GM12878 (cell line): Measurements from ENCODE around the gene ESYT3. TPM values are rescaled to one million over a fixed set of nuclear protein-coding genes. Genes with fewer than 3 reads are reported as not detected.

ENCODE experiments used
- ATAC-seq: fragments of 200-7000 bp; cut with Tn5 transposase; 3 replicates; pipeline ENCODE4 v1.9.1; 2020; ENCODE audit warnings: mild to moderate bottlenecking, moderate library complexity
- BruUV-seq: library from RNA; stranded (reverse); fragments of 400-500 nt; replicated peaks from 2 replicates; lab custom pipeline; 2021; lab: Mats Ljungman, UMichigan
- CTCF ChIA-PET: fragments of 300-600 bp; sonication (Branson Sonifier 250); formaldehyde crosslinking; extraction: SDS; loops from one replicate; lab custom pipeline; 2021; ENCODE audit warnings: inconsistent platforms; lab: Yijun Ruan, JAX
- POLR2A ChIA-PET: fragments of 350-600 bp; formaldehyde crosslinking; extraction: SDS; loops from one replicate; lab custom pipeline; 2021; ENCODE audit warnings: inconsistent platforms; lab: Charles Lee
- RAD21 ChIA-PET: fragments of 300-600 bp; sonication (Branson Sonifier 250); formaldehyde crosslinking; loops from one replicate; lab custom pipeline; 2023; ENCODE audit warnings: antibody characterized with exemption; ENCODE audit not compliant: unreplicated experiment; lab: Charles Lee
- SMC1A ChIA-PET: fragments of 300-600 bp; sonication (Branson Sonifier 250); formaldehyde crosslinking; loops from one replicate; lab custom pipeline; 2023; ENCODE audit not compliant: unreplicated experiment, uncharacterized antibody; lab: Charles Lee
- DNase-seq: peaks from one replicate; pipeline ENCODE4 v3.0.0-alpha.2; 2011; ENCODE audit warnings: low read depth, low spot score
- FAIRE-seq: peaks from 3 replicates; lab custom pipeline; 2011; peaks lifted over from hg19 to GRCh38; lab: Jason Lieb, UNC
- H2AFZ ChIP-seq: 2 replicates; pipeline ENCODE4 v1.6.0; 2011; ENCODE audit warnings: low read depth, low read length, control low read depth; ENCODE audit not compliant: control insufficient read depth
- H3K27ac ChIP-seq: 2 replicates; pipeline ENCODE4 v1.5.1; 2011; ENCODE audit warnings: control low read depth; ENCODE audit not compliant: control insufficient read depth, insufficient read depth
- H3K27me3 ChIP-seq, 2 experiments: replicated peaks in 1 of 2; 2 replicates each; pipeline versions ENCODE4 v1.6.0 to v1.6.1; 2011; ENCODE audit warnings: low read length in 1 of 2; ENCODE audit not compliant: control insufficient read depth in 2 of 2, insufficient read depth in 2 of 2
- H3K36me3 ChIP-seq, 2 experiments: 2 replicates each; pipeline ENCODE4 v1.5.1; 2011; ENCODE audit warnings: low read length in 1 of 2; ENCODE audit not compliant: control insufficient read depth in 2 of 2, insufficient read depth in 2 of 2
- H3K4me1 ChIP-seq: 2 replicates; pipeline ENCODE4 v1.6.1; 2011; ENCODE audit warnings: mild to moderate bottlenecking, low read length, moderate library complexity, mixed read lengths; ENCODE audit not compliant: control insufficient read depth, insufficient read depth
- H3K4me2 ChIP-seq: 2 replicates; pipeline ENCODE4 v1.6.0; 2011; ENCODE audit warnings: control low read depth; ENCODE audit not compliant: control insufficient read depth, insufficient read depth
- H3K4me3 ChIP-seq: fragments of 200-600 bp; sonication (generic); 2 replicates; pipeline ENCODE4 v1.5.1; 2016
- H3K79me2 ChIP-seq: 2 replicates; pipeline ENCODE4 v1.6.0; 2011; ENCODE audit warnings: low read length; ENCODE audit not compliant: control insufficient read depth, insufficient read depth
- H3K9ac ChIP-seq: 2 replicates; pipeline ENCODE4 v1.8.0; 2011; ENCODE audit warnings: low read length, control low read depth, mixed read lengths; ENCODE audit not compliant: control insufficient read depth, insufficient read depth
- H3K9me3 ChIP-seq: replicated peaks from 3 replicates; pipeline ENCODE4 v1.5.1; 2011; ENCODE audit warnings: mild to moderate bottlenecking, low read length; ENCODE audit not compliant: control insufficient read depth, insufficient read depth
- H4K20me1 ChIP-seq: 2 replicates; pipeline ENCODE4 v1.6.0; 2011; ENCODE audit not compliant: control insufficient read depth, insufficient read depth
- ATF7 ChIP-seq: fragments of 450-650 bp; IDR thresholded peaks from 2 replicates; pipeline ENCODE4 v1.6.1; 2016; ENCODE audit warnings: low read depth, mild to moderate bottlenecking
- CREM ChIP-seq: IDR thresholded peaks from 2 replicates; pipeline ENCODE4 v1.6.1; 2014; ENCODE audit warnings: antibody characterized with exemption, low read depth
- MXI1 ChIP-seq: fragments of 150-350 bp; IDR thresholded peaks from 2 replicates; pipeline ENCODE4 v1.6.1; 2011; ENCODE audit warnings: low read depth, mild to moderate bottlenecking, inconsistent platforms, low read length, improper control_type of control experiment
- NR2F1 ChIP-seq: fragments of 450-650 bp; conservative IDR thresholded peaks from 2 replicates; pipeline ENCODE4 v1.6.1; 2017; ENCODE audit warnings: mild to moderate bottlenecking
- PML ChIP-seq: IDR thresholded peaks from 2 replicates; pipeline ENCODE4 v1.6.1; 2012; ENCODE audit warnings: low read length, inconsistent platforms
- RB1 ChIP-seq: fragments of 450-650 bp; formaldehyde crosslinking; IDR thresholded peaks from 2 replicates; pipeline ENCODE4 v1.6.1; 2017; ENCODE audit warnings: mild to moderate bottlenecking, borderline replicate concordance
- TCF12 ChIP-seq: IDR thresholded peaks from 2 replicates; pipeline ENCODE4 v1.6.1; 2011; ENCODE audit warnings: low read depth, mild to moderate bottlenecking, low read length
- ZSCAN29 ChIP-seq: fragments of 450-650 bp; IDR thresholded peaks from 2 replicates; pipeline ENCODE4 v1.6.1; 2017; ENCODE audit warnings: mild to moderate bottlenecking, moderate library complexity
- WGBS: methylation state at CpG from one replicate; pipeline ENCODE4 v1.1.6; 2016; ENCODE audit warnings: low lambda C conversion rate; ENCODE audit not compliant: insufficient replicate concordance, insufficient coverage; ENCODE audit errors: missing lambda C conversion rate; 5-methylcytosine and 5-hydroxymethylcytosine counted together
- in situ Hi-C: fragments of 300-500 bp; cut with MboI; formaldehyde crosslinking; loops from 9 replicates; pipeline ENCODE4 v1.14.3; 2018; ENCODE audit warnings: mixed read lengths
- intact Hi-C: fragments of 100-400 bp; cut with micrococcal nuclease; formaldehyde crosslinking; loops from one replicate; pipeline ENCODE4 v1.14.2; 2022; ENCODE audit not compliant: unreplicated experiment
- polyA plus RNA-seq, 11 experiments: library from polyadenylated mRNA; depleted of rRNA in 4 of 11; unstranded in 6 of 11; stranded (reverse) in 5 of 11; fragments of >200 nt; fragmentation: Nextera tagmentation in 4 of 11; fragmentation: Illumina TruSeq in 1 of 11; extraction: Ambion mirVana in 4 of 11; extraction: Trizol in 1 of 11; gene quantifications; 1 replicate in 1 of 11; 2 replicates in 10 of 11; pipeline versions ENCODE4 v1.2.1 to v1.2.3, GENCODE V29; 2011 to 2016; ENCODE audit warnings: inconsistent platforms in 2 of 11, missing spikeins in 2 of 11, low read depth in 1 of 11
- total RNA-seq, 4 experiments: library from RNA; depleted of rRNA in 3 of 4; stranded (reverse); fragments of >200 nt in 3 of 4; fragmentation: Illumina TruSeq in 1 of 4; extraction: Trizol in 1 of 4; gene quantifications; 2 replicates each; pipeline versions ENCODE4 v1.2.1 to v1.2.3, GENCODE V29; 2013 to 2021
- TF ChIP-seq, protein P1 (sequence below): fragments of 450-650 bp; IDR thresholded peaks from 2 replicates; pipeline ENCODE4 v1.6.1; 2017; ENCODE audit warnings: borderline replicate concordance
- TF ChIP-seq, protein P2 (sequence below): fragments of 450-650 bp; IDR thresholded peaks from 2 replicates; pipeline ENCODE4 v1.6.1; 2017; ENCODE audit warnings: mild to moderate bottlenecking, moderate library complexity
- TF ChIP-seq, protein P3 (sequence below): IDR thresholded peaks from 2 replicates; pipeline ENCODE4 v1.6.1; 2011; ENCODE audit warnings: borderline replicate concordance, low read depth, mild to moderate bottlenecking, moderate library complexity, mixed read lengths, low read length; ENCODE audit not compliant: insufficient read depth; ENCODE audit errors: extremely low read length
- TF ChIP-seq, protein P4 (sequence below): fragments of 450-650 bp; IDR thresholded peaks from 2 replicates; pipeline ENCODE4 v1.6.1; 2017; ENCODE audit warnings: antibody characterized with exemption, mild to moderate bottlenecking, moderate library complexity
- TF ChIP-seq, protein P5 (sequence below): IDR thresholded peaks from 2 replicates; pipeline ENCODE4 v1.6.1; 2011; ENCODE audit warnings: mild to moderate bottlenecking, low read depth, low read length, moderate library complexity; ENCODE audit not compliant: insufficient replicate concordance

Gene ESYT3
- total and polyA plus RNA-seq, 10 of the 15 experiments (the other 5 are each of a cell fraction or from before 2014, with no cell fraction given): not detected

DNA sequence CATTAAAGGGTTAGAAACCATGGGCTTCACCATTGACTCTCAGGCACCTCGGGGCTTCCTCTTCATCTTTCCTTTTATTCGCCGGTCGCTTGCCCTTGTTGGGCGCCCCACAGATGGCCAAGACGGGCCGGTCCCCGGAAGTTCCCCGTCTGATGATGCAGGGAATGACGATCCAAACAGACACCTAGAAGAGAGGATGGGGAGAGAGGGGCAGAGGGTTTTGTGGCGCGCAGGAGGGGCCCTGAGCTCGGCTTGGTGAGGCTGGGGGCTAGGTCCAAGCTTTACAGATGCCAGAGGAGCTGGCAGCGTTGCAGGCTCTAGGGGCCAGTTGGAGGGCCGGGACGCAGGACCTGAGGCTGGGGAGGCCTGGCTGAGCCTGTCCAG lies 532 bp upstream of the ESYT3 start:
- Histone ChIP-seq H4K20me1 (no peaks in the 10 kb centered on the region), H3K4me1 (no peaks in the 10 kb centered on the region), H3K4me3 (no peak overlapping the region), H3K9ac (no peak overlapping the region), H3K36me3 (no peaks in the 10 kb centered on the region), H2AFZ (no peak overlapping the region), H3K27ac (no peak overlapping the region), H3K4me2 (no peak overlapping the region), H3K9me3 (no peaks in the 10 kb centered on the region), H3K79me2 (no peaks in the 10 kb centered on the region), H3K27me3 (peaks cover 14 to 15% of the 10 kb centered on the region in 2 experiments)
- WGBS: 67% methylated on average over 16 of the region's 16 CpGs
- BruUV-seq: no TSS peak
- FAIRE-seq (no peak), ATAC-seq (no peak), DNase-seq (no peak)
- ChIA-PET SMC1A (no interaction called here), POLR2A (no interaction called here), CTCF (interaction anchor here (0.6 to 1.0 kb wide), 2 partner anchors 12 to 225 kb away, joined by 3 read pairs; no protein-coding TSS in a partner anchor), RAD21 (no interaction called here)
- intact Hi-C loops (no loop called here), in situ Hi-C loops (no loop called here)
- TF ChIP-seq TCF12 (no peak), NR2F1 (no peak), ATF7 (no peak), ZSCAN29 (no peak), MXI1 (no peak), PML (no peak), RB1 (no peak), CREM (no peak)
- TF ChIP-seq, protein P1, sequence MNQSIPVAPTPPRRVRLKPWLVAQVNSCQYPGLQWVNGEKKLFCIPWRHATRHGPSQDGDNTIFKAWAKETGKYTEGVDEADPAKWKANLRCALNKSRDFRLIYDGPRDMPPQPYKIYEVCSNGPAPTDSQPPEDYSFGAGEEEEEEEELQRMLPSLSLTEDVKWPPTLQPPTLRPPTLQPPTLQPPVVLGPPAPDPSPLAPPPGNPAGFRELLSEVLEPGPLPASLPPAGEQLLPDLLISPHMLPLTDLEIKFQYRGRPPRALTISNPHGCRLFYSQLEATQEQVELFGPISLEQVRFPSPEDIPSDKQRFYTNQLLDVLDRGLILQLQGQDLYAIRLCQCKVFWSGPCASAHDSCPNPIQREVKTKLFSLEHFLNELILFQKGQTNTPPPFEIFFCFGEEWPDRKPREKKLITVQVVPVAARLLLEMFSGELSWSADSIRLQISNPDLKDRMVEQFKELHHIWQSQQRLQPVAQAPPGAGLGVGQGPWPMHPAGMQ: no peak
- TF ChIP-seq, protein P2, sequence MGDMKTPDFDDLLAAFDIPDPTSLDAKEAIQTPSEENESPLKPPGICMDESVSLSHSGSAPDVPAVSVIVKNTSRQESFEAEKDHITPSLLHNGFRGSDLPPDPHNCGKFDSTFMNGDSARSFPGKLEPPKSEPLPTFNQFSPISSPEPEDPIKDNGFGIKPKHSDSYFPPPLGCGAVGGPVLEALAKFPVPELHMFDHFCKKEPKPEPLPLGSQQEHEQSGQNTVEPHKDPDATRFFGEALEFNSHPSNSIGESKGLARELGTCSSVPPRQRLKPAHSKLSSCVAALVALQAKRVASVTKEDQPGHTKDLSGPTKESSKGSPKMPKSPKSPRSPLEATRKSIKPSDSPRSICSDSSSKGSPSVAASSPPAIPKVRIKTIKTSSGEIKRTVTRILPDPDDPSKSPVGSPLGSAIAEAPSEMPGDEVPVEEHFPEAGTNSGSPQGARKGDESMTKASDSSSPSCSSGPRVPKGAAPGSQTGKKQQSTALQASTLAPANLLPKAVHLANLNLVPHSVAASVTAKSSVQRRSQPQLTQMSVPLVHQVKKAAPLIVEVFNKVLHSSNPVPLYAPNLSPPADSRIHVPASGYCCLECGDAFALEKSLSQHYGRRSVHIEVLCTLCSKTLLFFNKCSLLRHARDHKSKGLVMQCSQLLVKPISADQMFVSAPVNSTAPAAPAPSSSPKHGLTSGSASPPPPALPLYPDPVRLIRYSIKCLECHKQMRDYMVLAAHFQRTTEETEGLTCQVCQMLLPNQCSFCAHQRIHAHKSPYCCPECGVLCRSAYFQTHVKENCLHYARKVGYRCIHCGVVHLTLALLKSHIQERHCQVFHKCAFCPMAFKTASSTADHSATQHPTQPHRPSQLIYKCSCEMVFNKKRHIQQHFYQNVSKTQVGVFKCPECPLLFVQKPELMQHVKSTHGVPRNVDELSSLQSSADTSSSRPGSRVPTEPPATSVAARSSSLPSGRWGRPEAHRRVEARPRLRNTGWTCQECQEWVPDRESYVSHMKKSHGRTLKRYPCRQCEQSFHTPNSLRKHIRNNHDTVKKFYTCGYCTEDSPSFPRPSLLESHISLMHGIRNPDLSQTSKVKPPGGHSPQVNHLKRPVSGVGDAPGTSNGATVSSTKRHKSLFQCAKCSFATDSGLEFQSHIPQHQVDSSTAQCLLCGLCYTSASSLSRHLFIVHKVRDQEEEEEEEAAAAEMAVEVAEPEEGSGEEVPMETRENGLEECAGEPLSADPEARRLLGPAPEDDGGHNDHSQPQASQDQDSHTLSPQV: no peak
- TF ChIP-seq, protein P3, sequence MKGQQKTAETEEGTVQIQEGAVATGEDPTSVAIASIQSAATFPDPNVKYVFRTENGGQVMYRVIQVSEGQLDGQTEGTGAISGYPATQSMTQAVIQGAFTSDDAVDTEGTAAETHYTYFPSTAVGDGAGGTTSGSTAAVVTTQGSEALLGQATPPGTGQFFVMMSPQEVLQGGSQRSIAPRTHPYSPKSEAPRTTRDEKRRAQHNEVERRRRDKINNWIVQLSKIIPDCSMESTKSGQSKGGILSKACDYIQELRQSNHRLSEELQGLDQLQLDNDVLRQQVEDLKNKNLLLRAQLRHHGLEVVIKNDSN: no peak
- TF ChIP-seq, protein P4, sequence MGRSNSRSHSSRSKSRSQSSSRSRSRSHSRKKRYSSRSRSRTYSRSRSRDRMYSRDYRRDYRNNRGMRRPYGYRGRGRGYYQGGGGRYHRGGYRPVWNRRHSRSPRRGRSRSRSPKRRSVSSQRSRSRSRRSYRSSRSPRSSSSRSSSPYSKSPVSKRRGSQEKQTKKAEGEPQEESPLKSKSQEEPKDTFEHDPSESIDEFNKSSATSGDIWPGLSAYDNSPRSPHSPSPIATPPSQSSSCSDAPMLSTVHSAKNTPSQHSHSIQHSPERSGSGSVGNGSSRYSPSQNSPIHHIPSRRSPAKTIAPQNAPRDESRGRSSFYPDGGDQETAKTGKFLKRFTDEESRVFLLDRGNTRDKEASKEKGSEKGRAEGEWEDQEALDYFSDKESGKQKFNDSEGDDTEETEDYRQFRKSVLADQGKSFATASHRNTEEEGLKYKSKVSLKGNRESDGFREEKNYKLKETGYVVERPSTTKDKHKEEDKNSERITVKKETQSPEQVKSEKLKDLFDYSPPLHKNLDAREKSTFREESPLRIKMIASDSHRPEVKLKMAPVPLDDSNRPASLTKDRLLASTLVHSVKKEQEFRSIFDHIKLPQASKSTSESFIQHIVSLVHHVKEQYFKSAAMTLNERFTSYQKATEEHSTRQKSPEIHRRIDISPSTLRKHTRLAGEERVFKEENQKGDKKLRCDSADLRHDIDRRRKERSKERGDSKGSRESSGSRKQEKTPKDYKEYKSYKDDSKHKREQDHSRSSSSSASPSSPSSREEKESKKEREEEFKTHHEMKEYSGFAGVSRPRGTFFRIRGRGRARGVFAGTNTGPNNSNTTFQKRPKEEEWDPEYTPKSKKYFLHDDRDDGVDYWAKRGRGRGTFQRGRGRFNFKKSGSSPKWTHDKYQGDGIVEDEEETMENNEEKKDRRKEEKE: no peak
- TF ChIP-seq, protein P5, sequence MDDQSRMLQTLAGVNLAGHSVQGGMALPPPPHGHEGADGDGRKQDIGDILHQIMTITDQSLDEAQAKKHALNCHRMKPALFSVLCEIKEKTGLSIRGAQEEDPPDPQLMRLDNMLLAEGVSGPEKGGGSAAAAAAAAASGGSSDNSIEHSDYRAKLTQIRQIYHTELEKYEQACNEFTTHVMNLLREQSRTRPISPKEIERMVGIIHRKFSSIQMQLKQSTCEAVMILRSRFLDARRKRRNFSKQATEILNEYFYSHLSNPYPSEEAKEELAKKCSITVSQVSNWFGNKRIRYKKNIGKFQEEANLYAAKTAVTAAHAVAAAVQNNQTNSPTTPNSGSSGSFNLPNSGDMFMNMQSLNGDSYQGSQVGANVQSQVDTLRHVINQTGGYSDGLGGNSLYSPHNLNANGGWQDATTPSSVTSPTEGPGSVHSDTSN: no peak
